ENCODE data around the gene GPN2. TPM values are rescaled to one million over a fixed set of nuclear protein-coding genes. Genes with fewer than 3 reads are reported as not detected.

Gene GPN2
- total and polyA plus RNA-seq, 9 of the 15 experiments (the other 6 are each of a cell fraction or from before 2014, with no cell fraction given) = 9.9 to 58.8 (median 20.4) TPM

GRCh38 chr1:26889551-26890466, at the start of gene GPN2 (continued):
- TF ChIP-seq ARID4B (CRISPR knock-in tag; IDR thresholded peaks at IDR 0.05) = peak; percentile 97
- TF ChIP-seq TEAD1 (CRISPR knock-in tag; IDR thresholded peaks at IDR 0.05) = peak; percentile 39 to 84; a peak in 2 of 4 replicates
- no peak for TF ChIP-seq MEF2D (tag; conservative IDR thresholded peaks at IDR 0.05; ENCODE audit: low read depth)
- peak; percentile 95 for TF ChIP-seq ZBTB40 (IDR thresholded peaks at IDR 0.05)
- 0 out of 2 replicates have a peak, but pooled peaks have one; percentile 41 for TF ChIP-seq ZBTB40 (CRISPR knock-in tag; IDR thresholded peaks at IDR 0.05)
- no peak for TF ChIP-seq HNRNPUL1 (IDR thresholded peaks at IDR 0.05; ENCODE audit: low read length)
- TF ChIP-seq ZNF766 (CRISPR knock-in tag; conservative IDR thresholded peaks at IDR 0.05) = no peak
- TF ChIP-seq E2F5 (CRISPR knock-in tag; IDR thresholded peaks at IDR 0.05) = peak; percentile 87
- TF ChIP-seq GTF2E2 (tag; IDR thresholded peaks at IDR 0.05) = peak; percentile 42; the same call in 1 of the 2 replicates
- TF ChIP-seq HMGN3 (IDR thresholded peaks at IDR 0.05; ENCODE audit: borderline replicate concordance, extremely low read depth, insufficient read length, low read depth, low read length) = peak; percentile 80
- TF ChIP-seq E2F3 (CRISPR knock-in tag; IDR thresholded peaks at IDR 0.05) = no peak; the same call in 1 of the 2 replicates

Measured in K562 (cell line).